Measurements from ENCODE around the gene ERCC1. TPM values are rescaled to one million over a fixed set of nuclear protein-coding genes. Genes with fewer than 3 reads are reported as not detected.

ERCC1 gene
- polyA plus RNA-seq, 1 of the 3 experiments (the other 2 are of a cell fraction), result 95.3 TPM

DNA sequence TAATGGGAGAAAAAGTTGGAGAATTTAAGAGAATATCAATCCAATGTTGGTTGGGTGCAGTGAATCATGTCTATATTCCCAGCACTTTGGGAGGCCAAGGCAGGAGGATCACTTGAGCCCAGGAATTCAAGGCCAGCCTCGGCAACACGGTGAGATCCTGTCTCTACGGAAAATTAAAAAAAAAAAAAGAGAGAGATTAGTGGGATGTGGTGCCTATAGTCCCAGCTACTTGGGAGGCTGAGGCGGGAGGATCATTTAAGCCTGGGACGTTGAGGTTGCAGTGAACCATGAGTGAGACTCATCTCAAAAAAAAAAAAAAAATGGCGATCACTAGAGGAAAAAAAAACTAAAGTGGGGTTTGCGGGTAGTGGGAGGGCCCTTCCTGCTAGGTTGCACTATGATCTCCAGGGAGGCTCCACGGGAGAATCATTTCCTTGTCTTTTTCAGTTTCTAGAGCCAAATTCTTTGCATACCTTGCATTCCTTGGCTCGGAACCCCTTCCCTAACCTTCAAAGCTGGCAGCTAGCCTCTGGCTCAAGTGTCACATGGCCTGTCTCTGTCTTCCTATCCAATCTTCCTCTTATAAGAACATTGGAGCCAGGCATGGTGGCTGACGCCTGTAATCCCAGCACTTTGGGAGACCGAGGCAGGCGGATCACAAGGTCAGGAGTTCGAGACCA, 47.5 kb downstream of the ERCC1 start:
- Histone ChIP-seq H3K4me2 (peak overlapping the region; percentile 68), H3K4me1 (ENCODE audit: control insufficient read depth in 1 of 2, insufficient read depth in 2 of 2, low read depth in 1 of 2, low read length in 1 of 2) (peaks cover 3 to 23% of the 10 kb centered on the region in 2 experiments; a peak in 3 of 4 replicates), H3K27ac (ENCODE audit: low read depth in 2 of 2, low read length in 1 of 2) (peak overlapping the region in 1 of 2 experiments; percentile 94; a peak in 2 of 4 replicates), H3K27me3 (ENCODE audit: insufficient read depth) (no peaks in the 10 kb centered on the region), H3K9me2 (no peaks in the 10 kb centered on the region), H3K79me2 (ENCODE audit: insufficient read depth) (no peaks in the 10 kb centered on the region; the same call in 1 of the 2 replicates), H2AFZ (ENCODE audit: low read depth) (no peak overlapping the region), H3K4me3 (ENCODE audit: low read depth in 2 of 2, low read length in 1 of 2) (no peak overlapping the region), H4K20me1 (ENCODE audit: insufficient read depth) (no peaks in the 10 kb centered on the region), H3K9ac (peak overlapping the region; percentile 64), H3K9me3 (no peaks in the 10 kb centered on the region), H3K36me3 (replicated peaks in 1 of 2; ENCODE audit: control insufficient read depth in 1 of 2, insufficient read depth in 2 of 2, low read length in 1 of 2) (peaks cover 0 to 1% of the 10 kb centered on the region in 2 experiments), H3F3A (replicated peaks; ENCODE audit: insufficient read depth) (peaks cover 43% of the 10 kb centered on the region)
- POLR2A ChIA-PET, result no interaction called here
- peak; percentile 10 for DNase-seq
- WGBS (ENCODE audit: low lambda C conversion rate), result 36% methylated on average over 13 of the region's 13 CpGs
- CTCF ChIA-PET, result interaction anchor here (1.4 kb wide), 1 partner anchor 26 kb away, joined by 4 read pairs; no protein-coding TSS in a partner anchor
- peak; percentile 80 for TF ChIP-seq USF1 (IDR thresholded peaks at IDR 0.05; ENCODE audit: borderline replicate concordance, low read depth)
- TF ChIP-seq, protein P1, sequence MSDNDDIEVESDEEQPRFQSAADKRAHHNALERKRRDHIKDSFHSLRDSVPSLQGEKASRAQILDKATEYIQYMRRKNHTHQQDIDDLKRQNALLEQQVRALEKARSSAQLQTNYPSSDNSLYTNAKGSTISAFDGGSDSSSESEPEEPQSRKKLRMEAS (IDR thresholded peaks at IDR 0.05; ENCODE audit: low read depth), result peak; percentile 77
- TF ChIP-seq SIN3A (IDR thresholded peaks at IDR 0.05; ENCODE audit: borderline replicate concordance, low read depth, low read length), result peak; percentile 64; the same call in 1 of the 2 replicates
- TF ChIP-seq NFIC (IDR thresholded peaks at IDR 0.05; ENCODE audit: borderline replicate concordance), result peak; percentile 98
- TF ChIP-seq FOSL2 (IDR thresholded peaks at IDR 0.05; ENCODE audit: borderline replicate concordance, low read depth), result peak; percentile 28; the same call in 1 of the 2 replicates
- no peak for TF ChIP-seq GABPA (IDR thresholded peaks at IDR 0.05; ENCODE audit: low read depth)
- TF ChIP-seq RCOR1 (IDR thresholded peaks at IDR 0.05; ENCODE audit: low read length), result no peak
- no peak for TF ChIP-seq NRF1 (IDR thresholded peaks at IDR 0.05; ENCODE audit: low read depth, low read length)
- no peak for TF ChIP-seq USF2 (IDR thresholded peaks at IDR 0.05; ENCODE audit: borderline replicate concordance, low read depth, low read length)
- TF ChIP-seq MXI1 (IDR thresholded peaks at IDR 0.05; ENCODE audit: low read depth, low read length), result no peak
- TF ChIP-seq PBX3 (IDR thresholded peaks at IDR 0.05), result peak; percentile 63
- TF ChIP-seq, protein P2, sequence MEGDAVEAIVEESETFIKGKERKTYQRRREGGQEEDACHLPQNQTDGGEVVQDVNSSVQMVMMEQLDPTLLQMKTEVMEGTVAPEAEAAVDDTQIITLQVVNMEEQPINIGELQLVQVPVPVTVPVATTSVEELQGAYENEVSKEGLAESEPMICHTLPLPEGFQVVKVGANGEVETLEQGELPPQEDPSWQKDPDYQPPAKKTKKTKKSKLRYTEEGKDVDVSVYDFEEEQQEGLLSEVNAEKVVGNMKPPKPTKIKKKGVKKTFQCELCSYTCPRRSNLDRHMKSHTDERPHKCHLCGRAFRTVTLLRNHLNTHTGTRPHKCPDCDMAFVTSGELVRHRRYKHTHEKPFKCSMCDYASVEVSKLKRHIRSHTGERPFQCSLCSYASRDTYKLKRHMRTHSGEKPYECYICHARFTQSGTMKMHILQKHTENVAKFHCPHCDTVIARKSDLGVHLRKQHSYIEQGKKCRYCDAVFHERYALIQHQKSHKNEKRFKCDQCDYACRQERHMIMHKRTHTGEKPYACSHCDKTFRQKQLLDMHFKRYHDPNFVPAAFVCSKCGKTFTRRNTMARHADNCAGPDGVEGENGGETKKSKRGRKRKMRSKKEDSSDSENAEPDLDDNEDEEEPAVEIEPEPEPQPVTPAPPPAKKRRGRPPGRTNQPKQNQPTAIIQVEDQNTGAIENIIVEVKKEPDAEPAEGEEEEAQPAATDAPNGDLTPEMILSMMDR (IDR thresholded peaks at IDR 0.05), result no peak
- TF ChIP-seq RXRA (IDR thresholded peaks at IDR 0.05; ENCODE audit: borderline replicate concordance, low read depth), result no peak; the same call in 1 of the 2 replicates
- no peak for TF ChIP-seq SMC3 (IDR thresholded peaks at IDR 0.05; ENCODE audit: low read depth, low read length)
- peak; percentile 69 for TF ChIP-seq POLR2AphosphoS5 (IDR thresholded peaks at IDR 0.05; ENCODE audit: low read depth, low read length)
- no peak for TF ChIP-seq TAF1 (IDR thresholded peaks at IDR 0.05; ENCODE audit: borderline replicate concordance, low read depth, low read length)
- TF ChIP-seq EZH2phosphoT487 (IDR thresholded peaks at IDR 0.05; ENCODE audit: borderline replicate concordance, low read depth), result no peak
- TF ChIP-seq REST (IDR thresholded peaks at IDR 0.05; ENCODE audit: low read depth, low read length), result no peak
- TF ChIP-seq TEAD4 (IDR thresholded peaks at IDR 0.05; ENCODE audit: borderline replicate concordance, insufficient read depth), result peak; percentile 99
- TF ChIP-seq JUND (IDR thresholded peaks at IDR 0.05), result no peak; the same call in 1 of the 2 replicates
- TF ChIP-seq, protein P3, sequence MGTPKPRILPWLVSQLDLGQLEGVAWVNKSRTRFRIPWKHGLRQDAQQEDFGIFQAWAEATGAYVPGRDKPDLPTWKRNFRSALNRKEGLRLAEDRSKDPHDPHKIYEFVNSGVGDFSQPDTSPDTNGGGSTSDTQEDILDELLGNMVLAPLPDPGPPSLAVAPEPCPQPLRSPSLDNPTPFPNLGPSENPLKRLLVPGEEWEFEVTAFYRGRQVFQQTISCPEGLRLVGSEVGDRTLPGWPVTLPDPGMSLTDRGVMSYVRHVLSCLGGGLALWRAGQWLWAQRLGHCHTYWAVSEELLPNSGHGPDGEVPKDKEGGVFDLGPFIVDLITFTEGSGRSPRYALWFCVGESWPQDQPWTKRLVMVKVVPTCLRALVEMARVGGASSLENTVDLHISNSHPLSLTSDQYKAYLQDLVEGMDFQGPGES (IDR thresholded peaks at IDR 0.05; ENCODE audit: low read depth, low read length), result no peak
- no peak; the same call in 1 of the 2 replicates for TF ChIP-seq ELF1 (IDR thresholded peaks at IDR 0.05)
- no peak for TF ChIP-seq FOXJ3 (CRISPR knock-in tag; IDR thresholded peaks at IDR 0.05)

All from SK-N-SH (cell line).